Heart left ventricle (tissue), 16 donors: Measurements from ENCODE around the gene SF3B2. TPM values are rescaled to one million over a fixed set of nuclear protein-coding genes. Genes with fewer than 3 reads are reported as not detected.

Source experiments
- ATAC-seq, 4 donors: fragments of 200-7000 bp; cut with Tn5 transposase; one replicate each; pipeline ENCODE4 v1.9.1; 2020 to 2022; ENCODE audit warnings: moderate library complexity in 4 of 4, mild to moderate bottlenecking in 3 of 4, moderate number of reproducible peaks in 1 of 4
- DNase-seq, 5 donors: peaks; one replicate each; pipeline ENCODE4 v3.0.0-alpha.2; 2020
- H3K27ac ChIP-seq, 12 donors: fragments of 200-600 bp; sonication (generic) in 4 of 12; one replicate each; pipeline versions ENCODE4 v1.5.0 to v1.8.0; 2016 to 2022; ENCODE audit warnings: mild to moderate bottlenecking in 2 of 12
- H3K27me3 ChIP-seq, 9 donors: fragments of 200-600 bp; sonication (generic) in 2 of 9; one replicate each; pipeline versions ENCODE4 v1.5.1 to v1.8.0; 2016 to 2022; ENCODE audit warnings: mild to moderate bottlenecking in 3 of 9
- H3K36me3 ChIP-seq, 9 donors: fragments of 200-600 bp; sonication (generic) in 2 of 9; one replicate each; pipeline versions ENCODE4 v1.5.0 to v1.8.0; 2018 to 2022; ENCODE audit warnings: mild to moderate bottlenecking in 2 of 9
- H3K4me1 ChIP-seq, 12 donors: fragments of 200-600 bp; sonication (generic) in 4 of 12; one replicate each; pipeline versions ENCODE4 v1.5.0 to v1.8.0; 2016 to 2022; ENCODE audit warnings: mild to moderate bottlenecking in 3 of 12
- H3K4me3 ChIP-seq, 12 donors: fragments of 200-600 bp; sonication (generic) in 4 of 12; one replicate each; pipeline versions ENCODE4 v1.5.0 to v1.8.0; 2017 to 2022; ENCODE audit warnings: mild to moderate bottlenecking in 9 of 12, moderate library complexity in 4 of 12
- H3K9me3 ChIP-seq, 12 donors: fragments of 200-600 bp; sonication (generic) in 4 of 12; one replicate each; pipeline versions ENCODE4 v1.5.0 to v1.8.0; 2016 to 2022; ENCODE audit warnings: mild to moderate bottlenecking in 1 of 12
- CTCF ChIP-seq, 12 donors: fragments of 200-600 bp; sonication (generic) in 4 of 12; IDR thresholded peaks; one replicate each; pipeline versions ENCODE4 v1.5.0 to v1.8.0; 2018 to 2022; ENCODE audit warnings: antibody characterized with exemption in 12 of 12, mild to moderate bottlenecking in 5 of 12
- POLR2A ChIP-seq, 2 donors: fragments of 450-650 bp; IDR thresholded peaks; one replicate each; pipeline ENCODE4 v1.6.1; 2017; ENCODE audit warnings: antibody characterized with exemption in 2 of 2, mild to moderate bottlenecking in 2 of 2, moderate library complexity in 2 of 2
- WGBS, 4 donors: extraction: QIAGEN DNeasy Blood & Tissue Kit in 2 of 4; methylation state at CpG; one replicate each; pipeline versions ENCODE4 v1.1.5 to v1.1.7; 2013 to 2018; 5-methylcytosine and 5-hydroxymethylcytosine counted together
- intact Hi-C, 10 donors: fragments of 100-400 bp; cut with DNase I; formaldehyde crosslinking; loops; one replicate each; pipeline versions ENCODE4 v1.11.1 to v1.14.2; 2022
- long read RNA-seq, 3 donors: library from polyadenylated mRNA; unstranded; transcript quantifications; one replicate each; pipeline ENCODE4 v2.0.0, GENCODE V29; 2020 to 2021
- polyA plus RNA-seq, 2 donors: library from polyadenylated mRNA; stranded (reverse); fragments of 200-250 nt; gene quantifications; one replicate each; pipeline ENCODE4 v1.2.3, GENCODE V29; 2013
- total RNA-seq, 9 donors: library from RNA; depleted of rRNA in 2 of 9; stranded (reverse); fragments of >200 nt in 2 of 9; fragmentation: NEBNext Ultra II Directional in 3 of 9; extraction: Animal tissue kit (Norgen Biotek cat#: 25700) in 3 of 9; gene quantifications; one replicate each; pipeline versions ENCODE4 v1.1.0 to v1.2.4, GENCODE V29; 2016 to 2023
- donor health status: ischemic (EF 13 %, LVEDD 7.1; RV severe dilation, severe dysfunction).
- donor health status: healthy with polysubstance abuse.
- donor health status: DM: no; HTN: yes; CAD: no.
- donor health status: DM: no; HTN: no; CAD: no.
- donor health status: ischemic (EF 25% LVEDD 6.9; RV normal size, moderate dysfunction).
- donor health status: ischemic (EF 25% LVEDD 5.7; RV mildly dilated, moderate dysfunction).
- donor health status: healthy.
- donor health status: DM: yes; HTN: yes; CAD: no.
- donor health status: ischemic (EF 35%, LVEDD 5.7; RV mildly dilated, moderate dysfunction).
- donor health status: nonischemic (EF 11% LVEDD 7.7; RV severe dilation, severe dysfunction).
- donor health status: DM: yes; HTN: yes; CAD: no.
- donor health status: PGD.
- donor health status: ischemic (EF 29% LVEDD 5.4; RV normal size, mild dysfunction).
- donor health status: nonischemic (EF 23%, LVEDD 6.1; RV moderate dilation, normal function).

Gene SF3B2
- total RNA-seq (10 to 100 TPM; 69.8 to 92.9 (median 79.6) TPM), polyA plus RNA-seq (100 to 1,000 TPM in 1 of 2 donors, 10 to 100 TPM in 1; 43.5 to 106 TPM)
- long read RNA-seq, donor 1, transcript SF3B2-201 (22 exons, 2,903 nt) = major isoform, 57 of 107 reads
- long read RNA-seq, donor 1, partial matches to known transcripts = 30 of 107 reads
- long read RNA-seq, donor 1, other reads (novel, unspliced or antisense) = 16 of 107 reads
- long read RNA-seq, donor 2, transcript SF3B2-201 (22 exons, 2,903 nt) = major isoform, 143 of 272 reads
- long read RNA-seq, donor 2, partial matches to known transcripts = 78 of 272 reads
- long read RNA-seq, donor 2, other reads (novel, unspliced or antisense) = 47 of 272 reads
- long read RNA-seq, donor 3, transcript SF3B2-201 (22 exons, 2,903 nt) = major isoform, 65 of 113 reads
- long read RNA-seq, donor 3, partial matches to known transcripts = 27 of 113 reads
- long read RNA-seq, donor 3, other reads (novel, unspliced or antisense) = 20 of 113 reads

GRCh38 chr11:66051766-66052663 is at the start of gene SF3B2:
Gene SF3B2 (plus strand): TSS chr11:66052364. CDS start chr11:66052385, 21 bp downstream.
- Histone ChIP-seq H3K9me3 (no peaks in the 10 kb centered on the region), H3K4me3 (peak within 1 kb of the TSS; percentile 51 to 100 (median 87)), H3K27me3 (peaks cover 0 to 20% (median 5%) of the 10 kb centered on the region in 9 donors), H3K36me3 (peaks cover 3 to 39% (median 32%) of the 10 kb centered on the region in 9 donors), H3K27ac (peak within 1 kb of the TSS; percentile 80 to 96 (median 92)), H3K4me1 (peaks cover 0 to 41% (median 24%) of the 10 kb centered on the region in 12 donors)
- TF ChIP-seq POLR2A (IDR thresholded peaks at IDR 0.05) (peak in 1 of 2 donors; percentile 62), CTCF (IDR thresholded peaks at IDR 0.05) (peak in 3 of 12 donors; percentile 17 to 26 (median 20))
- DNase-seq (peak; percentile 97 to 99 (median 99)), ATAC-seq (peak; percentile 96 to 99 (median 98))
- intact Hi-C loops = loop anchor here in 3 of 10 donors (1.0 to 5.0 kb wide), 3 partner anchors 16 to 390 kb away; partner anchors contain the start of gene RELA (in 1 of the 3)
- 0 to 1% (median 0%) methylated on average over 33 to 84 of the region's 84 CpGs for WGBS, 4 donors

- intact Hi-C loops = loop anchor here in 7 of 10 donors (1.0 to 5.0 kb wide), 3 partner anchors 40 to 115 kb away; partner anchors contain the start of genes SART1 (in 6 of the 7) and FIBP (in 2 of the 7)
- peak in 3 of 5 donors; percentile 63 to 77 (median 73) for DNase-seq
- WGBS, 4 donors = 0 to 3% (median 1%) methylated on average over 12 to 40 of the region's 40 CpGs
Measured at GRCh38 chr11:66002648-66003225, 49.4 kb upstream of the SF3B2 start.

GRCh38 chr11:66003291-66003690 is 48.9 kb upstream of the SF3B2 start:
- WGBS, 4 donors = 63 to 74% (median 72%) methylated on average over 6 of the region's 6 CpGs

More at GRCh38 chr11:66002648-66003225, 49.4 kb upstream of the SF3B2 start:
- Histone ChIP-seq H3K36me3 (peaks cover 0 to 55% (median 47%) of the 10 kb centered on the region in 9 donors), H3K27ac (peak overlapping the region; percentile 73 to 99 (median 94)), H3K4me1 (peaks cover 3 to 30% (median 24%) of the 10 kb centered on the region in 12 donors), H3K4me3 (peak overlapping the region; percentile 68 to 98 (median 82)), H3K27me3 (no peaks in the 10 kb centered on the region), H3K9me3 (no peaks in the 10 kb centered on the region)
- TF ChIP-seq POLR2A (IDR thresholded peaks at IDR 0.05) = no peak
- peak in 5 of 12 donors; percentile 15 to 39 (median 27) for TF ChIP-seq CTCF (IDR thresholded peaks at IDR 0.05)
- peak; percentile 25 to 88 (median 76) for ATAC-seq

More at GRCh38 chr11:66003291-66003690, 48.9 kb upstream of the SF3B2 start:
- TF ChIP-seq CTCF (IDR thresholded peaks at IDR 0.05) = no peak
- ATAC-seq (no peak), DNase-seq (no peak)
- H3K36me3 ChIP-seq = peaks cover 0 to 50% (median 42%) of the 10 kb centered on the region in 9 donors
- H3K4me3 ChIP-seq = peak overlapping the region in 10 of 12 donors; percentile 77 to 98 (median 85)
- H3K4me1 ChIP-seq = peaks cover 3 to 30% (median 24%) of the 10 kb centered on the region in 12 donors
- intact Hi-C loops = loop anchor here in 4 of 10 donors (5.0 kb wide), 2 partner anchors 41 to 116 kb away; partner anchors contain the start of genes FIBP (in 2 of the 4) and SART1 (in 2 of the 4)
- H3K9me3 ChIP-seq = no peaks in the 10 kb centered on the region
- no peaks in the 10 kb centered on the region for H3K27me3 ChIP-seq
- peak overlapping the region in 9 of 12 donors; percentile 88 to 99 (median 95) for H3K27ac ChIP-seq
